ENCODE data around the gene GGT7.
"Not testable (repeated sequence)": the region's sequence is repeated elsewhere in the genome, so short reads cannot be mapped to it uniquely, and the experiment has no call there.

The GGT7 gene, protein sequence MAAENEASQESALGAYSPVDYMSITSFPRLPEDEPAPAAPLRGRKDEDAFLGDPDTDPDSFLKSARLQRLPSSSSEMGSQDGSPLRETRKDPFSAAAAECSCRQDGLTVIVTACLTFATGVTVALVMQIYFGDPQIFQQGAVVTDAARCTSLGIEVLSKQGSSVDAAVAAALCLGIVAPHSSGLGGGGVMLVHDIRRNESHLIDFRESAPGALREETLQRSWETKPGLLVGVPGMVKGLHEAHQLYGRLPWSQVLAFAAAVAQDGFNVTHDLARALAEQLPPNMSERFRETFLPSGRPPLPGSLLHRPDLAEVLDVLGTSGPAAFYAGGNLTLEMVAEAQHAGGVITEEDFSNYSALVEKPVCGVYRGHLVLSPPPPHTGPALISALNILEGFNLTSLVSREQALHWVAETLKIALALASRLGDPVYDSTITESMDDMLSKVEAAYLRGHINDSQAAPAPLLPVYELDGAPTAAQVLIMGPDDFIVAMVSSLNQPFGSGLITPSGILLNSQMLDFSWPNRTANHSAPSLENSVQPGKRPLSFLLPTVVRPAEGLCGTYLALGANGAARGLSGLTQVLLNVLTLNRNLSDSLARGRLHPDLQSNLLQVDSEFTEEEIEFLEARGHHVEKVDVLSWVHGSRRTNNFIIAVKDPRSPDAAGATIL

DNA sequence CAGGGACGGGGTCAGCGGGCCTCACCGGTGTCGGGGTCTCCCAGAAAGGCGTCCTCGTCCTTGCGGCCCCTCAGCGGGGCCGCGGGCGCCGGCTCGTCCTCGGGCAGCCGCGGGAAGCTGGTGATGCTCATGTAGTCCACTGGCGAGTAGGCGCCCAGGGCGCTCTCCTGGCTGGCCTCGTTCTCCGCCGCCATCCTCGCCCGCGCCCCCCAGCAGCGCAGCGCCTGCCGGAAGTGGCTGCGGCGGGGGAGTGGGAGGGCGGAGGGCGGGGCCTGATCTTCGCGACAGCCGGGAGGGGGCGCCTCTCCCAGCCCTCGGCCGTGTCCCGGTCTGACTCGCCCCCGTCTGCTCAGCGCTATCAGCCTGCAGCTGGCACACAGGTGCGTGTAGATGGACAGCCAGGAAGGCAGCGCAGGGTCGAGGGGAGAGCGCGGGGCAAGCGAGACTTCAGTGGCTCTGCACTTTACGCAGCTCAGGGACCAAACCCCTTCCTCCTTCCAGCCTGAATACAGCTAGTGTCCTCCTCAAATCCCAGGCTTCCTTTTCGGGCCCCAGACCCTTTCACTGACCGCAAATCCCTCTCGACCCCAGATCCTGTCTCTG, at the start of gene GGT7:
GGT7 (minus strand) TSS at position 235 of the 603 bp plus-strand sequence; CDS start at position 194, 41 bp downstream.
- peak; percentile 72 to 82 for DNase-seq (ENCODE audit: low read depth in 2 of 2)

DNA sequence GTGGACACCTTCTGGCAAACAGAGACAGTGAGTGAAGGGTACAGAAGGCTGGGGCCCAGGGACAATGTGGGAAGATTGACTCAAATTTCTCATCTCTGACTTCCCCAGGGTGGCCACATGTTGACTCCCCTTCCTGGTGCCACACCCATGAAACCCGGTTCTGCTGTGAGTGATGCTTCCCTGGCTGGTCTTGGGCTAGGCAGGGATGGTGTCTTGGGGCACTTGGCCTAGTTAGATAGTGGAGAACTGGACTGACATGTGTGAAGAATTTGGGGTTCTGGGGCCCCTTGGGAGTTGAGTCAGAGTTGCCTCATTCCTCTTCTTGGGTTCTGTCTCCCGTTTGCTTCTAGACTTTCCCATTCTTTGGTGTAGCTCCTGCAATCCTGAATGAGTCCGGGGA, 48.8 kb upstream of the GGT7 start:
- no peak for DNase-seq (ENCODE audit: low read depth in 2 of 2)

DNA sequence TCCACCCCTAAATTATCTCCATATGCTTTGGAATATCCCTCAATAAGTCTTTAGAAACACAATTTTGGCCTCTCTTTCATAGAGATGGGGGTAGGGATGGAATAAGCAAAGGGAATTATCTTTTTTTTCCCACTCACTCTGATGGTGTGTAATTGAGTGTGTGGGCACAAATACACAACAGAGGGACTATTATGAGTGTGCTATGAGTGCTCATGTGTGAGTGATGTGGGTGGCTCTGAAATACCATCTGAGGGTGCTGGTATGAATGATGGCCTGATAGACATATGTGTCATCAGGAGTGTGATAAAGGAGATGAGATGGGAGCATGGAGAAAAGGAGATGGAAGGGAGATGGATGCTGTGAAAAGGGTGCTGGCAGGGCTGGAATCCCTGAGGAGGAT, 47.4 kb upstream of the GGT7 start:
- DNase-seq (ENCODE audit: low read depth in 2 of 2): no peak

DNA sequence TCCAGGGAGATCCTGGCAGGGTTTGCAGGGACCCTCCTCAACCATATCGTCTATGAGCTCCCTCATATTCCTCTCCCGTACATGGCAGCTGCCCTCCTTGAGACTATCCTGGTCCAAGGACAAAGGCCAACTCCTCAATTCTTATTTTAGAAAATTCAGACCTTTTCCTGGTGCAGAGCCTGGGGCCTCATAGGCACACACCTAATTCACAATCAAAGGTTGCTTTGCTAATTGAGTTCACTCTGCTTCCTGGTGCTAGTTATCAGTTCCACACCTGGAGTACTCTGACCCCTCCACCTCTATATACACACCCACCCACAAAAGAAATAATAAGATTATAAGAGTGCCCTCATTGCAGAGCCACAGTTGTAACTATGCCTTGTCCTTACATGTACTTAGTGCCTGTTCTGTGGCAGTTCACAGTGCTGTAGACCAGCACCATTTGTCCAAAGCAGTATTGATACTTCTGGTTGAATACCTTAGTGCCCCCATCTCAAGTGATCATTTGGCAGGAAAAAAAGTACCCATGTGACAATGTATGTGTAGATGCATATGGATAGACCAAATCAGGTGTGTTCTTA, 44.2 kb upstream of the GGT7 start:
- DNase-seq (ENCODE audit: low read depth in 2 of 2): no peak

DNA sequence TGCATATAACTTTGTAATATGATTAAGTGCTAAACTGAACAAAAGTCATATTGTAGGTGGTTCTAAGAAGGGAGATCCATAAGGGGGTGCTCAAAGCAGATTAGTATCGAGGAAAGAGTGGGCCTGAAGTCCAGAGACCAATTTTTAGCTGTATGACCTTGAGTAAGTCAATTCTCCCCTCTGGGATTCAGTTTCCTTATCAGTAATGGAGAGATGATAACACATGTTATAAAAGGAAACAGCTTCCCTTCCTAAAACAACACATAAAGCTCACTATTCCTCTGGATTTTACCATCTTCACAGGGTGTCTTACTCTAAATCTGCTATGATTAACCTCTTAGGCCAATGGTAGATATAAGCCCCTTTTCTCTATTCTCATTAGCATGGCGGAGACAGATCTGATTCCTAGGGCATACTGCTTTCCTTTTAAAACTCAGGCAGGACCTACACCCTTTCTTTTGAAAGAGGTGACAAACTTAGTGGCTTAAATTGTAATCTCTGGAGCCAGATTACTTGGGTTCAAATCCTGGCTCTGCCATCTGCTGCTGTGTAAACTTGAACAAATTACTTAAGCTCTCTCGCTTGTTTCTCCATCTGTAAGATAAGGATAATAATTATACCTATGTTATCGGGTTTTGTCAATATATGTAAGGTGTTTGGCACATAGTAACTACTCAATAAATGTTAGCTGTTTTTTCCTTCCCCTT, 43.2 kb upstream of the GGT7 start:
- no peak for DNase-seq (ENCODE audit: low read depth in 2 of 2)

DNA sequence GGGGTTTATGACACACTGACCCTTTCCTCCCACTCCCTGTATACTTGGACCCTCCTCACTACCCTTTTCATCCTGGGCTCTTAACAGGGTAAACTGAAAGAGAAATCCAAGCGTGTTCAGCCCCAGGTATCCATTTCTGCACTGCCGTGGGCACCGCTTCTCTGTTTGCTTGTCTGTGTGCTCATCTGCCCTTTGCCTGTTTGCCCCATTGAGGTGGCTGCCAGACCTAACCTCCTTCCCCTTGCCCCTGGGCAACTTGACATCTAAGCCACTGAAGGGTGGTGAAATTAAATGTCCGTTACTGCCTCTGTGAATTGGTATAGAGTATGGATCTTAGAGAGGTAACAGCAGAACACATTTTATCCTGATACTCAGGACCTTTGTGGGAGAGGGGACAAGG, 42.5 kb upstream of the GGT7 start:
- no peak for DNase-seq (ENCODE audit: low read depth in 2 of 2)

DNA sequence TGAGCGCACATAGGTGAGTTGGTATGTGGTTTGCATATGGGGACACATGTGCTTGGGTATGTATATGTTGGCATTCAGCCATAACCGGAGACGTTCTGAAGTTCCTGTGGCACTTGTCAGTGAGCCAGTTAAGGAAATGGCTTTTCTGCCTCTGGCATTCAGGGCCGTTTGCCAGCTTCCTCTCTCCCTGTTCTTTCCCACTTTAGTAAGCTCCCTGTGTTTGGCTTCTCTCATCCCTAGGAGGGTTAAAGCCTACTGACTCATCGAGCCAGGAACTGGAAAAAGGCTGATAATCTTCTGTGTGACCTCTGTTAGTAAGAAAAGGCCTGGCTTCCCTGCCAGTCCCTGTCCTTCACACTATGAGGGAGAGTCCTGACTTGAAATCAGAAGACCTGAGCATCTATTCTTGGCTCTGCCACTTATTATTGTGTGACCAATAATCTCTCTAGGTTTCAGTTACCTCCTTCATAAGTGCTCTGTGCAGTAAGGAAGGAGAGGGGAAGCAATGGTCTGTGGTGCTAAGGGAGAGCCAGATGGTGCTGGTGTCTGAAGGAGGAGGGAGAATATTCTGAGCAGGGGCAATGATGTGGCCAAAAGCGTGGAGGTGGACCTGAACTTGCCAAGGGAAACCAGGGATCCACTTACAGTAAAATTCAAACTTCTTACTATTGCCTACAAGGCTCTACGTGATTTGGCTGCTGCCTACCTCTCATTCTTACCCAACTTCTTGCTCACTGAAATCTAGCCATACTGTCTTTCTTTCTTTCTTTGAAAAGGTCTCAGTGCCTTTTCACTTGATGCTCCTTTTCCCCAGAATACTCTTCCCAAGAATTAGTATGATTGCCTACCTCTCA, 35.2 kb upstream of the GGT7 start:
- DNase-seq (ENCODE audit: low read depth in 2 of 2): no peak

DNA sequence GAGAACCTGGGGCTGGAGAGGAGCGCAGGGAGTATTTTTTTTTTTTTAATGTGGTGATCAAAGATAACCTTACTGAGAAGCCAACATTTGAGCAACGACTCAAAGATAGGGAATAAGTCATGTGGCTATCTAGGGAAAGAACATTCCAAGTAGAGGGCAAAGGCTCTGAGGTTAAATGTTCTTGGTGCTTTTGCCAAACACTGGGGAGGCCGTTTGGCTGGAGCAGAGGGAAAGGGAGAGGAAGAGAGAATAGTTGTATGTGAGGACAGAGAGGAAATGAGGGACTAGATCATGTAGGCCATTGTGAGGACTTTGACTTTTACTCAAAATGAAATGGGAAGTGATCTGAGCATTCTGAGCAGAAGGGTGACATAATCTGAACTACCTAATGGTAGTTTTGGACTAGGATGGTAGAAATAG, 31.6 kb upstream of the GGT7 start:
- no peak for DNase-seq (ENCODE audit: low read depth in 2 of 2)

DNA sequence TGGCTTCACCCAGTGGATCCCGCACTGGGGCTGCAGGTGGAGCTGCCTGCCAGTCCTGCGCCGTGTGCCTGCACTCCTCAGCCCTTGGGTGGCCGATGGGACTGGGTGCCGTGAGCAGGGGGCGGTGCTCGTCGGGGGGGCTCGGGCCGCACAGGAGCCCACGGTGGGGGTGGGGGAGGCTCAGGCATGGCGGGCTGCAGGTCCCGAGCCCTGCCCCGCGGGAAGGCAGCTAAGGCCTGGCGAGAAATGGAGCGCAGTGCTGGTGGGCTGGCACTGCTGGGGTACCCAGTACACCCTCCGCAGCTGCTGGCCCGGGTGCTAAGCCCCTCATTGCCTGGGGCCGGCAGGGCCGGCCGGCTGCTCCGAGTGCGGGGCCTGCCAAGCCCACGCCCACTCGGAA, 26.1 kb upstream of the GGT7 start:
- DNase-seq (ENCODE audit: low read depth in 2 of 2): not testable (repeated sequence)

DNA sequence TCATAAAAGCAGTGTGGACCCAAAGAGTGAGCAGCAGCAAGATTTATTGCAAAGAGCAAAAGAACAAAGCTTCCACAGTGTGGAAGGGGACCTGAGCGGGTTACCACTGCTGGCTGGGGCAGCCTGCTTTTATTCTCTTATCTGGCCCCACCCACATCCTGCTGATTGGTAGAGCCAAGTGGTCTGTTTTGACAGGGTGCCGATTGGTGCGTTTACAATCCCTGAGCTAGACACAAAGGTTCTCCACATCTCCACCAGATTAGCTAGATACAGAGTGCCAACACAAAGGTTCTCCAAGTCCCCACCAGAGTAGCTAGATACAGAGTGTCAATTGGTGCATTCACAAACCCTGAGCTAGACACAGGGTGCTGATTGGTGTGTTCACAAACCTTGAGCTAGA, 25.5 kb upstream of the GGT7 start:
- DNase-seq (ENCODE audit: low read depth in 2 of 2): not testable (repeated sequence)

DNA sequence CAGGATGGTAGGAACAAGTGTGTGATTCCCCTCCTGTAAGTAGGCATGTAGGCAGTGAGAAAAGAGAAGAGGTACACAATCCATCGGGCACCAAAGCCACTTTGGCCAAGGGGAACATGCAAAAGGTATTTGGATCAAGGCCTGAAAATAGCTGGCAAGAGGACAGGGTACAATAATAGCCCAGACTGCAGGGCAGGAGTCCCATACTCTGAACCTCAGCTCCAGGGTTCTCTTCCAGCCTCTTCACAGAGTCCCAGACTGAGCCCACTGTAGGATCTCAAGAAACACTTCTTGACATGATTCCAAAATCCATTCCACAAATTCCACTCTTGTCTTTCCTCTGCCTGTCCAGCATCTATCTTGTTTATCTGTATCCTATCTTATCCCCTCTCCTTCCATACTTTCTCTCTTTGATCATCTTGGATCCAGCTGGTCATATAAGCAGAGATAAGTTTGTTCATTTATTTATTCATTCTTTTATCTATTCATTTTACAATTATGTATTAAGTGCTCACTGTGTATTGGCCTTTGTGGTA, 23.5 kb upstream of the GGT7 start:
- DNase-seq (ENCODE audit: low read depth in 2 of 2): no peak

DNA sequence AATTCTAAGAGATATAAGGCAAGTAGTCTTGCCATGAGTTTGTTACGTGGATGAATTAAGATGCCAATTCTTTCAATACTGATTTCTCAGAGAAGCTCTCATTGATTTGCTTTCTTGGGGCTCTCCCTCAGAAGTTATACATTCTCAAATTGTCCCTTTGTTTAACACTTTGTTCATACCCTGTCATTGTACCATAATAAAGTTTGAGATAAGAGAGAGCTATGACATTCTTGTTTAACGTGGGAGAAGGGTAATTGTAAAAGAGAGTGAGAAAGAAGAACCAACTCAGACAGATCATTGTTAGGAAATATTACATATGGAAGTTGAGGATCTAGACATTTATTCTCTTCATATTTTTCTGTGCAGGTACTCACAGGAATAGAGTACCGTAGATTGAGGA, 22.8 kb upstream of the GGT7 start:
- DNase-seq (ENCODE audit: low read depth in 2 of 2): no peak

DNA sequence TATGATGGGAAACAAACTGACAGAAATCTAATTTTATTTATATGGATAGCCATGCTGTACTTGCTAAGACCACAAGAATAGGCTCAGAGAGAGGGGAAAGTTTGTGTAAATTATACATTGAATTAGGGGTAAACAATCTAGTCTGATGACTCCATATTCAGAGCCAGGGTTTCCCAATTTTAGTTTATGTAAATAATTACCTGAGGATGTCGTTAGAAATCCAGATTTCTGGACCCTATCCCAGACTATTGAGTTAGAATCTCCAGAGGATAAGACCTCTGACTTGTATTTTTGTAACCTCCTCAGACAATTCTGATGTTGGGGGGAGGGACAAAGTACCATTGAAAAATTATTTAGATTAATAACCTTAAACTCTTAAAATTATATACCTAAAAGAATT, 22.1 kb upstream of the GGT7 start:
- DNase-seq (ENCODE audit: low read depth in 2 of 2): no peak

DNA sequence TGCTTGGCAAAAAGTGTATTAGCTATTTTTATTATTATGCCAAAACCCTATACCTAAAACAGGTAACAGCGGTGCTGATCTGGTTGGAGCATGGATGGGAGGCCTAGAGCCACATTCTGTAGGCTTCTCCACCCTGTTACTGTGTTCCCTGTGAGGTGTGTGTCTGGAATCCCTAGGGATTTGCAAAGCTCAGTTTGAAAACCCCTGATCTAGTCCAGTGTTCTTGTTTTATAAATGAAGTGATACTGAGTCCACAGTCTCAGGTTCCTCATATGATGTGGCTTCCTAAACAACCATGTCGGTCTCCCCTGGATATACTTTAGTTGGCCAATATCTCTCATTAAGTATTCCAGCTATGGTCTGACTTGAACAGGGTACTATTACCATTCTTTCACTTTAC, 20.0 kb upstream of the GGT7 start:
- DNase-seq (ENCODE audit: low read depth in 2 of 2): no peak

DNA sequence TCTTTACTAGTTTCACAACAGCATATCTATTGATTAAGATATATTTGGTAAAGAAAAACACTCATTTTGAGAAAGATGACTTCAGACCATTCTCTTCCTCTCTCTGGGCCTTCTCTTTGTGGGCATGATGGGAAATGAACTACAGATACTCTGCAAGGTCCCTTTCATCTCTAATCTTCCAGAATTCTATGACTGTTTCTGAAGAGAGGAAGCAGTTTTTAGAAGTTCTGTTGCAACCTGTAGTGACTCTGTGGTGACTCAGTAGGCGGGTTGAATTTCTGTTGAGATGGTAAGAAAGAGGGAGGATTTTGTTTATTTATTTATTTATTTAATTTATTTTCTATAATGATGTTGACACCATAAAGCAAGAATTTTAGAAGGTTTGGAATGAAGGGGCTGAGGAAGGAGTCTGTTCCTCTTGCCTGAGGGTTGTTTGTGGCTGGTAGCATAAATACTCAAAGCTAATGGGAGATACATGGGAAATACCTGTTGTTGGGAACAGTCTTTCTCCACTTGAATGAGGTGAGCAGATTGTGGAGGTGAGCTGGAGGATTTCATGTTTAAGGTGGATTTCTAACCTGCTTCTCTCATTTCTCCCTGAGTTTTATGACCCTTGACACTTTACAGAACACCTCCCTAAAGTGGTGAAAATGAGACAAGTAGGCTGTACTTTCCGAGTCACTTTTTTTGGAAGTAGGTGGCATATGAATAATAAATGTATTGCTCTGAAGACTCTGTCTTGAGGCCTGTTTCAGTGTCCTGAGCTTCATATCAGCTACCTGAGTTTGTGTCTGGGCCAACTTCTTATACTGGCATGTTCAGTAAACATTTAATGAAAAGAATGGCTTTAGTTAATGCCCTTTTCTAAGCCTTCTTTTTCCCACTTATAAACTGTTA, 18.8 kb upstream of the GGT7 start:
- DNase-seq (ENCODE audit: low read depth in 2 of 2): no peak

DNA sequence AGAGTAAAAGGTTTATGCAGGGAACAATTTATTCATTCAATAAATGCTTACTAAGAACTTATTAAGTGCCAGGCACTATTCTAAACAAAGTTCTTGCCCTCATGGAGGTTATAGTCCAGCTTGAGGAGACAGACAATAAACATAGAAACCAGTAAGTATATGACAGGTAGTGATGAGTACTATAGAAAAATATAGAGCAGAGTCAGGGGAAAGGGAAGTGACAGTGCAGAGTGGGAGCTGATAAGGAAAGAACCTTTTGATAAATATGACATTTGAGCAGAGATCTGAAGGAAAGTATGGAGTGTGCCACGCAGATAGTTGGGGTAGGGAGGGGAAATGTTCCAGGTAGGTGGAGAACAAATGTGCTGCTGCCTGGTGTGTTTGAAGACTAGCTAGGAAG, 15.8 kb upstream of the GGT7 start:
- DNase-seq (ENCODE audit: low read depth in 2 of 2): no peak

DNA sequence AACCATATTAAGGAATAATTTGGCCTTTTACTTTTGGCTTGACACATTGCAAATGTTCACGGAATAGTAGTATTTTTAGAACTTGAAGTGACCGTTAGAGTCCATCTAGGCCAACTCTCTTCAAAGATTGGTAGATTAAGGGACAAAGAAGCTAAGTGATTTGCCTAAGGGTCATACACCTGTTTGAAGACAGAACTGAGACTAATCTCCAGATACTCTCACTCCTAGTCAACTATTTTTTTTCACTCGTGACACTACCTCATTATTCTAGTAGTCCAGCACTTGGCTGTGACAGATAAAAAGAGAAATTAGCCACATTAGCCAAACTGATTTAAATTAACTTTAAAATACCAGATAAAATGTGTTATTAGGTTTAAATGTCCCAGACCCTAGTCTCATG, 14.4 kb upstream of the GGT7 start:
- no peak for DNase-seq (ENCODE audit: low read depth in 2 of 2)

DNA sequence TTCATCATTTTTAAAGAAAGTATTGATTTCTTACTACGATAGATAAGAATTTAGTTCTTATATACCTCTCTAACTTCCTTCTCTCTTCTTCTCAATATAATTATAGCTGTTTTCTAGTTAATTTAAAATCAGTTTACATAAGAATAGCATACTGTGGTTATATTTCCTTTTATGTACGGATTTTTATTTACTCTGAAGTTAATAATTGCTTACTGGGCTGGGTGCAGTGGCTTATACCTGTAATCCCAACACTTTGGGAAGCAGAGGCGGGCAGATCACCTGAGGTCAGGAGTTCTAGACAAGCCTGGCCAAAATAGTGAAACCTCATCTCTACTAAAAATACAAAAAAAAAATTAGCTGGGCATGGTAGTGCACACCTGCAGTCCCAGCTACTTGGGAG, 13.5 kb upstream of the GGT7 start:
- DNase-seq (ENCODE audit: low read depth in 2 of 2): no peak

DNA sequence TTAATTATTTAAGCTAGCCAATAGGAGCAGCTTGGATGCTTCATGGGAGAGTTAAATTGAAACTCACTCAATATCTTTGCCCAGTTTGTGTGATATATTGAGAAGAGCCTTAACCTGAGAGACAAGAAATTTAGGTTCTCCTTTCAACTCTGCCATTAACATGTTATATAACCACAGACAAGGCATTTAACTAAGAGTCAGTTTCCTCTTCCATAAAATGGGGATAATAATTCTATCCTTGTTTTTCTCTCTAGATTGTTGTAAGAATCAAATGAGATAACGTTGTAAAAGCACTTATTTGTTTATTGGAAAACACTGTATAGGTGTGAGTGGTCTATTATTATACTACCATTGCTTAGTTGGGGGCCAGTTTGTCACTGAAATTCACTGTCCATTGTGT, 11.6 kb upstream of the GGT7 start:
- no peak for DNase-seq (ENCODE audit: low read depth in 2 of 2)

DNA sequence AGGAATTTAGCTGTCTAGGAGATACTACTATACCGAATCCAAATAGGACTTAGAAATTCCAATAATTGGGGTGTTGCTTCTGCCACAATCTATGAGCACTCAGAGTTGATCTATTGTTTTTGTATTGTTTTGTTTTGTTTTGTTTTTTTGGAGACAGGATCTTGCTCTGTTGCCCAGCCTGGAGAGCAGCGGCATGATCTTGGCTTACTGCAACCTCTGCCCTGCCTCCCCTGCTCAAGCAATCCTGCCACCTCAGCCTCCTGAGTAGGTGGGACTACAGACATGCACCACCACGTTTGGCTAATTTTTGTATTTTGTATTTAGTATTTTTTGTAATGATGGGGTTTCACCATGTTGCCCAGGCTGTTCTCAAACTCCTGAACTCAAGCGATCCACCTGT, 11.2 kb upstream of the GGT7 start:
- no peak for DNase-seq (ENCODE audit: low read depth in 2 of 2)

All from stimulated activated CD8-positive, alpha-beta memory T cell treated with anti-CD3 and anti-CD28 coated beads, Interleukin-2, amount 100 ng/mL, for 1 hour (primary cell).